ENCODE data around the gene HIPK2.

HIPK2 gene

DNA sequence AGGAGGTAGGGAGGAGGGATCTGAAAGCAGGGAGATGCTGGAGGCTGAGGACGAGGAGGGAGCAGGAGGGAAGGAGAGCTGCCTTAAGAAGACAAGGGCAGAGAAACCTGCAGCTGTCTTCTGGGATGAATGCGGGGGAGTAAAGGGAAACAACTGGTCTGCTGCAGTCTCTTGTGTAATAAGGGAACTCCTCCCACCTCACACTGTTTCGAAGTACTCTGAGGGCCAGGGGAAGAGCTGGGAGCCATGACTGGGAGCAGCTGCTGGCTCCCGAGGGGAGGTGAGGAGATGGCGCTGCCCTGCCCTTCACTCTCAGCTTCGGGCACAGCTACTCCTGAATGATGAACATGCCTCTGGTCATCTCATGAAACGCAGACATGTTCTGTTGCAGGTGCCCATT, 189.2 kb downstream of the HIPK2 start:
- no peak for DNase-seq (ENCODE audit: low spot score)

DNA sequence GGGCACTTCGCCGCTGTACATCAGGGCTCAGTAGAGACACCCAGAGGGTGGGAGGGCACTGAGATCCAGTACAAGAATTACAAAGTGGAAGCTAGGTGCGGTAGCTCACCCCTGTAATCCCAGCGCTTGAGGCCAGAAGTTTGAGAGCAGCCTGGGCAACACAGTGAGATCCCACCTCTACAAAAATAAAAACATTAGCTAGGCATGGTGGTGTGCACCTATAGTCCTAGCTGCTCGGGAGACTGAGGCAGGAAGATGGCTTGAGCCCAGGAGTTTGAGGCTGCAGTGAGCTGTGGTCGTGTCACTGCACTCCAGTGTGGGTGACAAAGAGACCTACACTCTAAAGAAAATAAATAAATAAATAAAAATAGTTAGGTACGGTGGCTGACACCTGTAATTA, 190.3 kb downstream of the HIPK2 start:
- no peak for DNase-seq (ENCODE audit: low spot score)

DNA sequence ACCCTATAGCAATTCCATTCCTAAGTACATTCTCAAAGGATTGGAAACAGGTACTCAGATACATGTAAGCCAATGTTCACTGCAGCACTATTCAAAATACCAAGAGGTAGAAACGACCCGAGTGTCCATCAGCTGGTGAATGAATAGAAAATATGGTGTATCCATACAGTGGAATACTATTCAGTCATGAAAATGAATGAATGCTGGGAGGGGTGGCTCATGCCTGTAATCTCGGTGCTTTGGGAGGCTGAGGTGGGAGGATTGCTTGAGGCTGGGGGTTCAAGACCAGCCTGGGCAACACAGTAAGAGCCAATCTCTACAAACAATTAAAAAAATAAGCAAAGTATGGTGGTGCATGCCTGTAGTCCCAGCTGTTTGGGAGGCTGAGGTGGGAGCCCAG, 191.5 kb downstream of the HIPK2 start:
- DNase-seq (ENCODE audit: low spot score) = no peak

GRCh38 chr7:139585042-139585441, 192.8 kb downstream of the HIPK2 start:
- DNase-seq (ENCODE audit: low spot score) = no peak

GRCh38 chr7:139583826-139584553, 193.8 kb downstream of the HIPK2 start:
- DNase-seq (ENCODE audit: low spot score) = no peak

GRCh38 chr7:139582671-139583155, 195.1 kb downstream of the HIPK2 start:
- DNase-seq (ENCODE audit: low spot score) = no peak

- DNase-seq (ENCODE audit: low spot score) = no peak
These were observed 195.6 kb downstream of the HIPK2 start for GRCh38 chr7:139582130-139582650.

- DNase-seq (ENCODE audit: low spot score) = no peak
These were observed 197.4 kb downstream of the HIPK2 start for GRCh38 chr7:139580435-139580834.

GRCh38 chr7:139576179-139576973, 201.4 kb downstream of the HIPK2 start:
- DNase-seq (ENCODE audit: low spot score) = no peak

GRCh38 chr7:139575338-139575680, 202.5 kb downstream of the HIPK2 start:
- no peak for DNase-seq (ENCODE audit: low spot score)

DNA sequence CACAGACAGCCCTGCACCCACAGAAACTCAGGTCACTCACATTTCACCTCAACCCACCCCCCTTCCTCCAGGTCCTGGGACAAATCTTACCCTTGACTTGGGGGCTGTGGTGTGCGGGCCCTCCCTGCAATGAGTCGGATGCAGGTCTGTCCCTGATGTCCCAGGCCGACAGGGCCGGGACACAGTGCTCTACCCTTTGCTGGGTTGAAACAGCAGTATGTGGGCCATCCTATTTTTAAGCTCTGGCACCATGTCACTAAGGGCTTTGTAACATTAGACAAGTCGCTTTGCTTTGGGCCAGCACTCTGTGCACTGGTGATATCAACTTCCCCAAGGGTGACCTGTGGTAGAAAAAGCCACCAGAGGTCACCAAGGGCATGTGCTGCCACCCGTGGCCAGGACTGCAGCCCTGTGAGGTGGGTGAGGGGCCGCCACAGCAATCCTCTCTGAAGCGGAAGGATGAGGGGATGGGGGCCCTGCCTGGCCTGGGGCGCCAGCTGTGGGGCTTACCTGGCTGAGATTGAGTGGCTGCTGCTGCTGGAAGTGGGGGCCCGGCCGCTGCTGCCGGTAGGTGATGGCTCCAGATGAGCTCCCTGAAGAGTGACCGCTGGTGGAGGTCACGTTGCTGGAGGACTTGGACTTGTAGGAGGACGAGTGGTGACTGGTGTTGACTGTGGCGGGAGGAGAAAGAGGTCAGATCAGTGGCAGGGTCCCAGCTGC, 203.0 kb downstream of the HIPK2 start:
- no peak for DNase-seq (ENCODE audit: low spot score)

DNA sequence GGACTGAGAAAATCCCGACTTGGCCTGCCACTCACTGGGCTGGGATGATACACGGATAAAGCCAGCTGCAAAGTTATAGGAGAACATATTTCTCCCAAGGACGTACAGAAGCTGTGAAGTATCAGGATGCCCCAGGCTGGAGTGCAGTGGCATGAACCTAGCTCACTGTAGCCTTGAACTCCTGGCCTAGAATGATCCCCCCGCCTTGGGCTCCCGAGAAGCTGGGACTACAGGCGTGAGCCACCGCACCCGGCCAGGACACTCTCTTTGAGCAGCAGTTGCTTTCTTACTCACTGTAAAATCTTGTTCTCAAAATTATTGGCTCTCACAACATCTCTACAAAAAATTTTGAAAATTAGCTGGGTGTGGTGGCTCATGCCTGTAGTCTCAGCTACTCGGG, 203.9 kb downstream of the HIPK2 start:
- DNase-seq (ENCODE audit: low spot score) = no peak

GRCh38 chr7:139572704-139573385, 205.0 kb downstream of the HIPK2 start:
- no peak for DNase-seq (ENCODE audit: low spot score)

DNA sequence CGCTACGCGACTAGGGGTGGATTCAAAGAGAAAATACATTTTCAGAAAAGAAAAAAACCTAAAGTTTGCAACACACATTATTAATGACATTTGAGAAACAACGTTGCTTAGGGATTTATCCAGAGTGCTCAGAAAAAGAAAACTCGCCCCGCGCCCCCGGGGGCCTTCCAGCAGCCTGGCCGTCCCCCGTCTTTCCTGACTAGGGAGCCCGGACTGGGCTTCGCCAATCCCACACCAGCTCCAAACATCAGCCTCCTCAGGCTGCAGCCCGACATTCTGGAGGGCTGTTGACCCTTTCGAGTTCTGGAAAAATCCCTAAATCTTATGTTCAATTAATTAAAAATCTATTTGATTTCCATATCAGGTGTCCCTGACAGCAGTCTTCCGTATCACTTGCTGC, 205.7 kb downstream of the HIPK2 start:
- DNase-seq (ENCODE audit: low spot score) = no peak

DNA sequence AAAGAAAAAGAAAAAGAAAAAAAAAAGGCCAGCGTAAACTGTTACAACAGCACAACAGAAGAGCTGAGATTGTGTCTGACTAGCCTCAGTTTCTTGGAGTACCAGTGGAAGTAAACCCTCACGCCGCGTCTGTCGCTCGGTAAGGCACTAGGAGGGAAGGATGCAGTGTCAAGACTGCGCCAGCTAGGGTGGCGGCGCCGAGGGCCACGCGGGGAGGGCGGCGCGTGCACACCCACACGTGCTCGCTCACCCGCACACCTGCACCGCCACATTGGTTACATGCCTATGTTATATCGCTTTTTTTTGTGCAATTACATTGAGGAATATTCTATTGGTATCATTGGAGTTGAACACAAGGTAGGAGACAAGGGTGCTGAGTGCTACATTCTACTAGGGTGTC, 206.1 kb downstream of the HIPK2 start:
- no peak for DNase-seq (ENCODE audit: low spot score)

- no peak for DNase-seq (ENCODE audit: low spot score)
These were observed 206.6 kb downstream of the HIPK2 start for GRCh38 chr7:139571190-139571589.

- no peak for DNase-seq (ENCODE audit: low spot score)
These were observed 207.2 kb downstream of the HIPK2 start for GRCh38 chr7:139570626-139571025.

GRCh38 chr7:139570119-139570518, 207.7 kb downstream of the HIPK2 start:
- peak; percentile 88 for DNase-seq (ENCODE audit: low spot score)

DNA sequence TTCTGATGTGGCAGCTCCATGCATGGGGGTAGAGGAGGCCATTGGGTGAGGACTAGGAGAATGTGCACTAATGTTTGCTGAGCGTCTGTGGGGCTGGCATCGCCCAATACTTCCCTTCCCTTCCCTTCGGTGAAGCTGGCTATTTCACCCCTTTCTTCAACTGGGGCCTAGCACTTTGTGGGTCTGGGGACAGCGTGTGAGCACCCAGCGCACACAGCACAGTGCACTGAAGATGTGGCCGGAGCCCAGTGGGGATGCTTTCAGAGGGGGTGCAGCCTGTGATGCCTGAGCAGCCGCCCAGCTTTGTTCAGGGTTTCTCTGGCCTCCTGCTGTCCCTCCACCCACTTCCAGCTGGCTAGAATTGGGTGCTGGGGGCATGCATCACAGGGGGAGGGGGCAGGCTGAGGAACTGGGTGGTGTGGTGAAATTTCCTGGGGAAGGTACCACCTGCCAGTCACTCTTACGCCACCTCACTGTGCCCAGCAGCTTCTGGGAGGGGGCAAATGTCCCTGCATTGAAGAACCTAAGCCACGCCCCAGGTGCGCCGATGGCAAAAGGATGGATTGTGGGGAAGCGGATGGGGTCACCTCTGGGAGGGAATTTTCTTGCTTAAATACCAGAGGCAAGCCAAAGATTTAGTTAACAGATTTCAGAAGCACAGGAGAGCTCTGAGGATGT, 208.8 kb downstream of the HIPK2 start:
- DNase-seq (ENCODE audit: low spot score) = no peak

DNA sequence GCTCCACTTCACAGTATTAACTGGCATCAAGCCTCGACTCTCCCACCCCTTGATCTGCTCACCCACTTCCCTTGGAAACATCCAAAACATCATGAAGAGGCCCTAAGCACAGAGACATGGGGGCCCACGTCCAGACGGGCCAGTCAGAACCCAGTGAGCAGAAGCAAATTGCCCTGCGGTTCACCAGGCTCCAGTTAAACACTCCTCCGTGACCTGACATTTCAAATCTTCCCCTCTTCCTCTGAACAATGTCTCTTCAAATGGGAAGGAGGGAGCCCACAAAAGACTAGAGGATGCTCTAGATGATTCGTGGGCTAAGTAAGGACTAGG, 209.5 kb downstream of the HIPK2 start:
- DNase-seq (ENCODE audit: low spot score) = no peak

GRCh38 chr7:139567647-139568345, 210.0 kb downstream of the HIPK2 start:
- no peak for DNase-seq (ENCODE audit: low spot score)

All from putamen (tissue), 1 donor.